Left cardiac atrium (tissue), 4 donors: ENCODE data around the gene SERPINB10. TPM values are rescaled to one million over a fixed set of nuclear protein-coding genes. Genes with fewer than 3 reads are reported as not detected.
A peak's percentile ranks its signal among the peaks of the same experiment; 100 is the strongest.
"Not testable (repeated sequence)": the region's sequence is repeated elsewhere in the genome, so short reads cannot be mapped to it uniquely, and the experiment has no call there.

ENCODE experiments used
- ATAC-seq, 2 donors: fragments of 200-7000 bp; cut with Tn5 transposase; one replicate each; pipeline ENCODE4 v1.9.1; 2020; ENCODE audit warnings: mild to moderate bottlenecking in 2 of 2, moderate library complexity in 2 of 2
- DNase-seq: peaks from one replicate; pipeline ENCODE4 v3.0.0-alpha.2; 2020
- intact Hi-C, 2 donors: fragments of 100-400 bp; cut with DNase I; formaldehyde crosslinking; loops; one replicate each; pipeline versions ENCODE4 v1.14.1 to v1.15.1; 2022 to 2023
- total RNA-seq, 2 donors: library from RNA; stranded (reverse); fragmentation: NEBNext Ultra II Directional; extraction: Animal tissue kit (Norgen Biotek cat#: 25700); gene quantifications; one replicate each; pipeline ENCODE4 v1.2.1, GENCODE V29; 2021
- donor health status: DM: no; HTN: yes; CAD: no.
- donor health status: DM: no; HTN: yes; CAD: no; lungs with severe emphysema.
- donor health status: DM: yes; HTN: yes; CAD: no.
- donor health status: Dilated cardiomyopathy.

The SERPINB10 gene
- total RNA-seq, 2 donors from 2014 or later = not detected

DNA sequence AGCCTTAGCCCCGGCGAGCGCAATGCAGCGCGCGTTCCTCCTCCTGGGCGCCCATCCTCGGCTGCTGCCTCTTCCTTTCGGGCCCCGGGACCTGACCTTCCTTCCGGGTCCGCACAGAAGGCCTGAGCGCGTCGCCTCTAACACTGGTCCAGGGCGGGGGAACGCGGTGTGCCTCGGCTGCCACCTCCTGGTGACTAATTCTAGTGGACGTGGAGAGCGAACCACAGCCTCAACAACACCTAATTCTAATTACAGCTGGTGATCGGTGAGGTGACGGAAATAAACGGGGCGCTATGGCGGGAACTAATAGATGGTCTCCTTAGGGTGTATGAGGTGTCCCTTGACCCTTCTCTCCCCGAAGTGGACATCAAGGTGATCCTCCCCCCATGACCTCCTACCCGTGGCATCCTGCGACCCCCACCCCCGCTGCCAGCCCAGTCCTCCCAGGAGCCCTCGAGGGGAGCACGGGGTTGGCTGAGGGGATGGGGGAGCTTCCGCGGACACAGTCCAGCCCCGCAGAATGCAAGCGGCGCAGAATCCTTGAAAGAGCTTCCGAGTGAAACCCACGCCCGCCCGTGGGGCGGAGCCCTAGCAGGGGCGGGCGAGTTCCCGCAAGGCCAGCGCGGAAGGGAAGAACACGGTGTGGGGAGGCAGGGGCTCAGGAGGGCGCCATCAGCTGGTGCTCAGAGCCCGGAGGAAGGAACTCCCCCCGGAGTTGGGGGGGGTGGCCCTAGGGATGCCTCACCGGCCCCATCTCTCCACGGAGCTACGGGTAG is 28.6 kb downstream of the SERPINB10 start:
- ATAC-seq = peak; percentile 96 to 99
- peak; percentile 89 for DNase-seq
- intact Hi-C loops = loop anchor here in 1 of 2 donors (2.0 to 10.0 kb wide), 3 partner anchors 48 to 418 kb away; no protein-coding TSS in a partner anchor

DNA sequence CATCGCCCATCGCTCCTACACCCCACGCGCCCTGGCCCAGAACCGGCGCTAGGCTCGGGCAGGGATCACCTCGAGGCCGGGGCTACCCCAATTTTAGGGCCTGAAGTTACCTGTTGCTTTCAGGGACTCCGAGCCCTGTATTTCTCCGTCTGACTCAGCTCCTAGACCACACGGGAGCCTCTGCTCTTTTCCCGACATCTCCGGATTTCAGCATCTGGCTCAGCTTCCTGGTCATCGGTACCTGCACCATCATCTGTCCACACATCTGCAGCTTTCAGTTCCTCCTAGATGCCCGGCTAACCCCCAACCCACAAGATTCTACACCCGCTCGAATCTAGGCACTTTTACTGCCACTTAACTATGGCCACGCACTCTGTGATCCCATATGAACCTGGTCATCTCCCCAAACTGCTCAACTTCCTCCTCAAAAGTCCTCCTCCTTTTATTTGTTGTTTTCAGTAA is 29.2 kb downstream of the SERPINB10 start:
- intact Hi-C loops = loop anchor here in 1 of 2 donors (2.0 to 10.0 kb wide), 3 partner anchors 48 to 418 kb away; no protein-coding TSS in a partner anchor
- no peak for ATAC-seq

DNA sequence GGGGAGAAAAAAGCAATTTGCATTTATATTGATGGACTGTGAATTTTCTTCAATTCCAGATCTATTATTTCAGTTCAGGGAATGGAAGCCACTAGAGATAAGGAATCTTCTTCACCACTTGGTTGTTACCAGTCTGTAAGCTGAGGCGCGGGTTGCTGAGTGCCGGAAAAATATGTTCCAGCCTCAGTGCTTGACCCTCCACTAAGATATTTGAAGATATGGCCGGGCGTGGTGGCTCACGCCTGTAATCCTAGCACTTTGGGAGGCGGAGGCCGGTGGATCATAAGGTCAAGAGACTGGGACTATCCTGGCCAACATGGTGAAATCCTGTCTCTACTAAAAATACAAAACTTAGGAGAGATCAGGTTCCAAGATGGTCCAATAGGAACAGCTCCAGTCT is 32.2 kb downstream of the SERPINB10 start:
- no peak for ATAC-seq
- no peak for DNase-seq
- intact Hi-C loops = no loop called here

More for the DNA sequence above, 29.2 kb downstream of the SERPINB10 start:
- DNase-seq = no peak

DNA sequence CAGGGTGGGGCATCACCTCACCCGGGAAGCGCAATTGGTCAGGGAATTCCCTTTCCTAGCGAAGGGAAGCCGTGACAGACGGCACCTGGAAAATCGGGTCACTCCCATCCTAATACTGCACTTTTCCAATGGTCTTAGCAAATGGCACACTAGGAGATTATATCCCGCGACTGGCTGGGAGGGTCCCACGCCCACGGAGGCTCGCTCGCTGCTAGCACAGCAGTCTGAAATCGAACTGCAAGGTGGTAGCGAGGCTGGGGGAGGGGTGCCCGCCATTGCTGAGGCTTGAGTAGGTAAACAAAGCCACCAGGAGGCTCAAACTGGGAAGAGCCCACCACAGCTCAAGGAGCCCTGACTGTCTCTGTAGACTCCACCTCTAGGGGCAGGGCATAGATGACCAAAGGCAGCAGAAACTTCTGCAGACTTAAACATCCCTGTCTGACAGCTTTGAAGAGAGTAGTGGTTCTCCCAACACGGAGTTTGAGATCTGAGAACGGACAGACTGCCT is 32.8 kb downstream of the SERPINB10 start:
- intact Hi-C loops, ATAC-seq, DNase-seq: not testable (repeated sequence)

DNA sequence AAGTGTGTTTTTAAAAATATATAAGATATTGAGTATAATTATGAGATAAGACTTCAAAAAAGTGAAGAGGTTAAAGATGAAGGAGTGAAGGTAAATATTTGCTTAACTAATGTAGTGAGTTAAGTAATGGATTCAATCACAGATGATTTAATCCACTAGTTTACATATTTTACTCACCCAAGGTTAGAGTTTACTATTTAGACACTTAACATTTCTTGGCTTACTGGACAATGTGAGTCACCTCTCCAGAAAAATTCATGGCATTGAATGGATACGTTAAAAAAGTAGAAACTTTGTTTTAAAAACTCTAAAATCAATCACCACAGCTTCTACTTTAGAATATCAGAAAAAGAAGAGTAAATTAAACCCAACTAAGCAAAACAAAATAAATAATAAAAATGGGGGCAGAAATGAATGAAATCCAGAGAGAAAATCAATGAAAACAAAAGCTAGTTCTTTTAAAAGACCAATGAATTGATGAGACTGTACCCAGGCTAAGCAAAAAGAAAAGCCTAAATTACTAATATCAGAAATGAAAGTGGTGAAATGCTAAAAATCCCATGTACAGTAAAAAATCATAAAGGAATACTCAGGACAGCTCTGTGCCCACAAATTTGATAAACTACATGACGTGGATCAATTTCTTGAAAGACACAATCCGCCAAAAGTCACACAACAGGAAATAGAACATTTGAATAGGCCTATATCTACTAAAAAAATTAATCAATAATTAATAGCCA is 39.5 kb downstream of the SERPINB10 start:
- ATAC-seq (no peak), DNase-seq (no peak)
- intact Hi-C loops = no loop called here

DNA sequence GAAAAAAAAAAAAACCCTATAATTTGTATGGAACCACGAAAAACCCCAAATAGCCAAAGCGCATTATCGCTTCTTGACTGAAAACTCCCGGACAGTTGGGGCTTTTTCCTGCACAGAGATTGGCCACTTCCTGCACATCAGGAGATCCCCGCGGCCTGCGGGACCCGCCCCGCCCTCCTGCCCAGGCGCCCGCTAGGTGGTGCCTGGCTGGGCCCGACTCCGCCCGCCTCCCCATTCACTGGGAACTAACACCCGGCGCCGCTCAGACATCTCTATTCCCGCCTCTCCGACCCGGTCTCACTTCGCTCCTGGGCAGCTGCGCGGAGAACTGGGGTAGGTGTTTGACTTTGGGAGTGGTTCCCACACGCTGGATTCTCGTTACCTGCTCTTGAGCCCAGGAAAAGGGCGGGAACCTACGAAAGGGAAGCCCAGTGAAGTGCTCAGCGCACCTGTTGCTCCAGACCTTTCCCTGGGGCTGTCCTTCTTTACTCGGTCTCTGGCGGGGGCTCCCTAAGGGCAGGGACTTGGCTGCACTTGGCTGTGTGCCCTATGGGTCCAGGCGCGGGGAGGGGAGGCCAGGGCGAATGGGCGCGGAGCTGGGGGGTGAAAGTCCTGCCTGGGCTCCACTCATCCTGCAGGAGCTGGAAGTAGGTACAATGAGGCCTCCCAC is 41.4 kb downstream of the SERPINB10 start, which contains the start of gene HMSD:
HMSD (plus strand) TSS at position 234 of the 670 bp plus-strand sequence. CDS start 4,155 bp downstream, outside the sequence.
- intact Hi-C loops = no loop called here
- peak; percentile 92 to 100 for ATAC-seq
- peak; percentile 65 for DNase-seq

DNA sequence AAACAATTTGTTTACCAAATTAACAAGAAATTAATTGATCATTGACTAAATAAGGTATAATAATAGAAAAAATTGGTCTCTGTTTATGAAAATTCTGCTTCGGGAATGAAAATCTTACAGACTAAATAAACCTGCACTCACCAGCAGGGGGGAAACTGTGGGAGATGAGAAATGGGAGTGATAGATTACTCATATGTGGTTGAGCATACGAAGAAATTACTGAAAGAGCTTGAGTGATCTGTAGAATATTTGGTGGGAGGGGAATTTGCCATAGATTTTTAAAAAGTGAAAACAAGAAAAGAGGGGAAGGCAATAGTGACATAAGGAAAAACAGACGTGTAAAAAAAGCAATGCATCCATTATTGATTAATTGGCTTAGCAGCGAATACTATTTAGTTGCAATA is 43.5 kb downstream of the SERPINB10 start:
- intact Hi-C loops = no loop called here
- DNase-seq (no peak), ATAC-seq (no peak)

DNA sequence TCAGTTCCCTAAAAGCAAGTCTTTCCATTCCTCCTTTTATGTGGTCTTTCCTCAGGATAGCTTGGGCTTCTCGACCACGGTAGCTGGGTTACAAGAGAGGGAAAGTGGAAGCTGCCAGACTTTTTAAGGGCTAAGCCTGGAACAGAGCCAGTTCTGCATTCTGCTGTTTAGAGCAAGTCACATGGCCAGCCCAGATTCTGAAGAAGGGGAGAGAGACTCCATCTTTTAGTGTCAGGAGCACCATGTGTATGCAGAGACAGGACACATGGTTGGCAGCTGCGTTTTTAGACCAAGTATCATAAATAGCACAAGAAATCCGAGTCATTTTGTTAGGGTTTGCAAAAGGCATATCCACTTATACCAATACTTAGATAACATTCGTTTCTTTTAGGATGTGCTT is 46.1 kb downstream of the SERPINB10 start:
- ATAC-seq (no peak), DNase-seq (no peak)
- intact Hi-C loops = no loop called here

DNA sequence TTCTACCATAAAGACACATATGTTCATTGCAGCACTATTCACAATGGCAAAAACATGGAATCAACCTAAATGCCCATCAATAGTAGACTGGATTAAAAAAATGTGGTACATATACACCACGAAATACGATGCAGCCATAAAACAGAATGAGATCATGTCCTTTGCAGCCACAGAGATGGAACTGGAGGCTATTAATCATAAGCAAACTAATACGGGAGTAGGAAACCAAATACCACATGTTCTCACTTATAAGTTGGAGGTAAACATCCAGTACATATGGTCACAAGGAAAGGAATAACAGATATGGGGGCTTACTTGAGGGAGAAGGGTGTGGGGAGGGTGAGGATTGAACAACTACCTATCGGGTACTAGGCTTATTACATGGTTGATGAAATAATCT is 49.0 kb downstream of the SERPINB10 start:
- intact Hi-C loops = no loop called here
- no peak for DNase-seq
- ATAC-seq = no peak

DNA sequence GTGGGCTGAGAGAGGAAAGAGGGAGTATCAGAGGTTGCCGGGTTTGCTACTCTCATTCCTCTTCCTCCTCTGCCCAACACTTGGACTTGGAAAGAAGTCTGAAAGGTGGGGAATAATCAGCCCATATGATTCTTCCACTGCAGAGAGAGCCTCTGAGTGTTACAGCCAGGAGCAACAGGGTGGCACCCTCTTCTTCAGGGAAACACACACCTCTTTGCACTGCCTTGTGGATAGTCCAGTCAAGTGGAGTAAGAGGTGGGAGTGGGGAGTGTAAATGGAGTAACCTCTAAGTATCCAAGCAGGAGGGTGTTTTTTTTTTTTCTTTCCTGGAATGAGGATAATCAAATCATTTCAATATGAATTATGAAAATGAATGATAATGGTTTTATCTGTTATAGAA is 53.1 kb downstream of the SERPINB10 start:
- DNase-seq (no peak), ATAC-seq (no peak)
- intact Hi-C loops = no loop called here

DNA sequence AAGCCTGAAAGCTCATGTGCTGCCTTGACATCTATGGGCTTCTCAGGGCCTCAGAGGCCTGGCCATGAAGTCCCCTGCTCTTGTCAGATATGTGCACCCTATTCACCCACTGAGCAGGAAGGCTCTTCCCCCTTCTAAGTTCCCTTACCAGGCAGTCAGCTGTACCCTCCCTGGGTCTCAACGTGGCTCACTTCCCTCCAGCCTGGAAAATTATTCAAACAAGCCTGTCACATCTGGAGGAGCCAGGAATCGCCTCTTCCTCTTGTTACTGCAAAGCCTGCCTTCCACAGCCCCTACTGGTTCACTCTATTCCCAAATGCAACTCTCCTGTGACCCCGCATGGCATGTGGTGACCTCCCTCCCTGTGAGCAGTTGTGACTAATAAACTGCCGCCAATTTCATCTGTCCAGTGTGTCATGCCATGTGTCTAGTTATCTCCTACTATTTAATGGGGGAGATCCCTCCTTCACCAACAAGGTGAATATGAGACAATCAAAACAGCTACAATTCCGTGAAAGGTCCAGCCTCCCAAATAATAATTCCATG is 53.8 kb downstream of the SERPINB10 start:
- intact Hi-C loops = no loop called here
- peak in 1 of 2 donors; percentile 38 for ATAC-seq
- no peak for DNase-seq

DNA sequence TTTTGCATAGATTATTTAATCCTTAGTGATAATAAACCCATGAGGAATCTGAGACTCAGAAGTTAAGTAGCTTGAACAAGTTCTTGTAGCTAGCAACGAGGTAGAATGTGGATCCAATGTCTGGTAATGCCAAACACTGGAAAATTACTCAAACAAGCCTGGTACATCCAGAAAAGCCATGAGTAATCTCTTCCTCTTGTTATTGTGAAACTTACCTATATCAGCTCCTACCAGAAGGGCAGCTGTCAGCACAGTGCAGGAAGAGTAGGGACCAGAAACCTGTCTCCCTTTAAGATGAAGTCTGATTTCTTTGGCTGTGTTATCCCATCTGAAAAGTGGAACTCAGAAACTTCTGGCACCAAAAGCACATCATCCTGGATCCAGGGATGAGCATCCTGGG is 54.4 kb downstream of the SERPINB10 start:
- DNase-seq (no peak), ATAC-seq (no peak)
- intact Hi-C loops = no loop called here

DNA sequence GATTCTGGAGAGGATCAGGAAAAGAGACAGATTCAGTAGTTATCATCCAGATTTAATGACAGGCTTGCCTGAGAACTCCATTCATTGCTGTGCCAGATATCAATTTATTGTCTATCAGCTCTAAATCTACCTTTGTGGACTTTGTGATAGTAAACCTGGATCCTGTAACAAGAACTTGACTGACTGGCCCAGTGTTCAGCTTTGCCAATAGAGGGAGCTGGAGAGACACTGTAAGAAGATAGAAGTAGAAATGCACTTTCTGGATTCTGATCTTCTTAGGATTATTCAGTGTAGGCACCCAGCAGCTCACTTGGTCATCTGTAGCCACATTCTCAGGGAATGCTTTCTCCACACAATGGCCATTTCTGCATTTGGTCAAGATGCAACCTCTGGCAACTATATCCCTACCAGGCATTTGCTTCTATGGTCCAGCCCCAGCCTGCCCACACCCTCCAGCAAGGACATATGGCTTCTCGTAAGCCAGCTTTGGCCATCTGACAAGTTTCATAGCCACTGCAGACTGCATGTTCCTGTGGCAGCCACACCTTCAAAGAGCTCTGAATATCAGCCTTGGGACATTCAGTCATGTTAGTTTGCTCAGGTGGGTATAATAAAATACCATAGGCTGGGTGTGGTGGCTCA is 56.0 kb downstream of the SERPINB10 start:
- peak; percentile 61 to 65 for ATAC-seq

DNA sequence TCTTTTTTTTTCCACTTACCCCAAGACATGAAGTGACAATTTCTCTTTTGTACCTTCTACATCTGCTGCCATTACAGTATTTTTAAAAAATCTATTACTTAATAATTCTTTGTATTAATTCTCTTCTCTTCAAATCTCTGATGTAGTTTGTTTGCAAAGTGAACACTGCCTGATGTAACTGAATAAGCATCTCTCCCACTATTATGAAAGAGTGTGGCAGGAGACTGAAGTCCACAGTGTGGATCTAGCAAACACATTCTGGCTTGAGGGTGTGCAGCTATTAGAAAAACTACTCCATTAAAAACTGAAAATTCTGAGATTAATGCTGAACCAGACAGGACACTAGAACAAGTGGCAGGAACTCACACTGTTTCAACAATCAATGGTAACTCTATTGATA is 57.1 kb downstream of the SERPINB10 start:
- DNase-seq (no peak), ATAC-seq (no peak)
- intact Hi-C loops = no loop called here

More for the DNA sequence above, 56.0 kb downstream of the SERPINB10 start:
- peak; percentile 33 for DNase-seq
- intact Hi-C loops = no loop called here

DNA sequence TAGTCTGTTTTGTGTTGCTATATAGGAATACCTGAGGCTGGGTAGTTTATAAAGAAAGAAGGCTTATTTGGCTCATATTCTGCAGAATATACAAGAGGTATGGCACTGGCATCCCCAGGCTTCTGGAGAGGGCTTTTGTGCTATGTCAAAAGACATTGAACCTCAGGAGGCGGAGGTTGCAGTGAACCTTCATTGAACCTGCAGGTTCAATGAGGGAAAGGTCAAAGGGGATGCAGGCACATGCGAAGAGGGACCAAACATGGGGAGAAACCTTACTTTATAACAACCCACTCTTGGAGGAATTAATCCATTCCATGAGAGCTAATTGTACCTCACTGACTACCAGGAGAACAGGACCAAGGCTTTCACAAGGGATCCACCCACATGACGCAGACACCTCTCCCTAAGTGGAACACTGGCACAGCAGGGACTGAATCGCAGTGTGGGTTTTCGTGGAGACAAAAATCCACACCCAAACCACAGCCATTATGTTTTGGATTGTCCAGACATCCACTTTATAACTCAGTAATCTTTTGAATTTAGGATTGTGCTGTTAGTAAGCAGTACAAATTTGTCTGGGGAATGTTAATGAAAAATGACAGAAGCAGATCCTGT is 58.1 kb downstream of the SERPINB10 start:
- intact Hi-C loops = no loop called here
- no peak for ATAC-seq

DNA sequence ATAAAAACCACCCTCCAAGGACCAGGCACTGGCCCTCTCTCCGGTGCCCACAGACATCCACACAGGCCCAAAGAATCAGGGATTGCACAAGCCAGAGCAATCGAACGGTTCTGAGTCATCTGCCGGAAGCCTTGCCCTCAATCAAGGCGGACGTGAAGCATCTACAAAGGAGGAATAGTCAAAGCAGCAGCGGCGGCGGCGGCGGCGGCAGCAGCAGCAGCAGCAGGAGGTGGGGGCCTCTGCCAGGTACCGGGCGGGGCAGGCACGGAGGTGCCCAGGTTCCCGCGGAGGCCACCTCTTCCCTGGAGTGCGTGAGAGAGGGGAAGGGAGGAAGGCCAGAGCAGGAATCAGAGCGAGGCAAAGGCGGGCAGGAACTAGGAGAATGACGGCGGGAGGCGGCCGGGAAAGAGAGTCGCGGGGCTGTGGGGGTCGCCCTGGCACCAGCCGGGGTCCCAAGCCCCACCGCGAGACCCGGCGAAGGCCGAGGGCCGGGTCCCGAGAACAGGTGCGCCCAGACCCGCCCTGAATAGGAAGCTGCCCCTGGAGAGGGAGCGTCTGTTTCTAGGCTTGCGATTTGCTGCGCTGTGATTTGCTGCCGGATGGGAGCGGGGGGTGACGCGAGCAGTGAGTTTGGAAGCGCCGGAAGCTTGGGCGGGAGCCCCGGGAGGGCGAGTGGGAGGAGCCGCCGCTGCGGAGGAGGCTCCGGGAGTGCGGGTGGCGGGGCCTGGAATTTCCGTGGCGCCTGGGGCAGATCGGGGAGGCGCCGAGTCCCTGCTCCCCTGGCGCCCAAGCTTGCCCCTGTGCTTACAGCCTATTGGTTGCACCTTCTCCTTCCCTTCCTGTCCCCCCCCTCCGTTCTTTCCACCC is 62.4 kb downstream of the SERPINB10 start, which contains the start of gene SERPINB8:
SERPINB8 (plus strand) TSS at position 140 of the 867 bp plus-strand sequence. CDS start 8,228 bp downstream, outside the sequence.
- intact Hi-C loops = no loop called here
- DNase-seq = peak; percentile 94
- ATAC-seq = peak; percentile 97 to 98

More for the DNA sequence above, 58.1 kb downstream of the SERPINB10 start:
- DNase-seq = no peak

DNA sequence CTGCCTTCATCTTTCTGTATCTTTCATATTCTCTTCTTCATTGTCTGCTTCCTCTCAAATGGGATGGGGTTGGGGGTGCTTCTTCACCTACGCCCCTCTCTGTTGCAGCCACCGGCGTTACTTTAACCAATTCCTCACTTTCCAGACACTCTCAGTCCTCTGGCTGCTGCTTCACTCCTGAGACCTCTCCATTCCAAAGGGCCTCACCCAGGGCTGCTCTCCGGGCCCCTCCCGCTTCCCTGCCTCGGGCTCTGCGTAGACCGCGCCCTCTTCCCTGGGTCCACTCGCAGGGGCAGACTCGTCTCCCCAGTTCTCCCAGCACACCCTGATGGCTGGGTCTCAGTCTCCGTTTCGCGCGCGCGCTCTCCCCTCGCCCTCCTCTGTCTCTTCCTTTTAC is 63.0 kb downstream of the SERPINB10 start:
- peak; percentile 62 for DNase-seq
- ATAC-seq = peak; percentile 62 to 79
- intact Hi-C loops = no loop called here
